Activated CD4-positive, alpha-beta T cell treated with anti-CD3 and anti-CD28 coated beads, Interleukin-2, amount 10 ng/mL, durations not matched to agents 24 days and 14 days (primary cell): ENCODE measurements around the gene LEUTX. TPM values are rescaled to one million over a fixed set of nuclear protein-coding genes. Genes with fewer than 3 reads are reported as not detected.

ENCODE experiments used
- DNase-seq: peaks from one replicate; pipeline ENCODE4 v3.0.0; 2022
- H3K27ac Mint-ChIP-seq: one replicate; pipeline ENCODE4 v1.8.0; 2022; ENCODE audit warnings: mild to moderate bottlenecking, mixed read lengths
- H3K27me3 Mint-ChIP-seq: one replicate; pipeline ENCODE4 v1.8.0; 2022; ENCODE audit warnings: mixed read lengths
- H3K36me3 Mint-ChIP-seq: one replicate; pipeline ENCODE4 v1.8.0; 2022; ENCODE audit warnings: low read depth, mild to moderate bottlenecking, mixed read lengths
- H3K4me1 Mint-ChIP-seq: one replicate; pipeline ENCODE4 v1.8.0; 2021; ENCODE audit warnings: mixed read lengths
- H3K4me3 Mint-ChIP-seq: one replicate; pipeline ENCODE4 v1.8.0; 2022; ENCODE audit warnings: mild to moderate bottlenecking, moderate library complexity, mixed read lengths
- H3K9me3 Mint-ChIP-seq: one replicate; pipeline ENCODE4 v1.8.0; 2021; ENCODE audit warnings: mixed read lengths
- intact Hi-C: fragments of 100-400 bp; cut with micrococcal nuclease; formaldehyde crosslinking; loops from one replicate; pipeline ENCODE4 v1.15.1; 2023
- total RNA-seq: library from RNA; stranded (reverse); gene quantifications from 2 replicates; pipeline ENCODE4 v1.2.3, GENCODE V29; 2022

The LEUTX gene
- total RNA-seq, 1 donor from 2014 or later = not detected

GRCh38 chr19:39819786-39820185, 41.1 kb downstream of the LEUTX start:
- intact Hi-C loops = no loop called here
- H3K4me3 Mint-ChIP-seq = no peak overlapping the region
- H3K36me3 Mint-ChIP-seq = peaks cover 7% of the 10 kb centered on the region
- H3K9me3 Mint-ChIP-seq = no peaks in the 10 kb centered on the region
- H3K27me3 Mint-ChIP-seq = no peaks in the 10 kb centered on the region
- H3K4me1 Mint-ChIP-seq = peaks cover 8% of the 10 kb centered on the region
- no peak for DNase-seq
- H3K27ac Mint-ChIP-seq = no peak overlapping the region

- DNase-seq = no peak
- Mint-ChIP-seq H3K27ac (no peak overlapping the region), H3K36me3 (peaks cover 7% of the 10 kb centered on the region), H3K4me3 (no peak overlapping the region), H3K27me3 (no peaks in the 10 kb centered on the region), H3K4me1 (peaks cover 10% of the 10 kb centered on the region), H3K9me3 (no peaks in the 10 kb centered on the region)
- intact Hi-C loops = no loop called here
Measured at GRCh38 chr19:39820696-39821095, 42.0 kb downstream of the LEUTX start.

GRCh38 chr19:39823686-39824085, 45.0 kb downstream of the LEUTX start:
- H3K4me1 Mint-ChIP-seq = peaks cover 5% of the 10 kb centered on the region
- no peaks in the 10 kb centered on the region for H3K27me3 Mint-ChIP-seq
- no peak overlapping the region for H3K4me3 Mint-ChIP-seq
- no peak overlapping the region for H3K27ac Mint-ChIP-seq
- H3K9me3 Mint-ChIP-seq = no peaks in the 10 kb centered on the region
- DNase-seq = no peak
- peaks cover 19% of the 10 kb centered on the region for H3K36me3 Mint-ChIP-seq
- intact Hi-C loops = loop anchor here (1.0 to 2.0 kb wide), 4 partner anchors 11 to 148 kb away; partner anchors contain the start of genes DYRK1B, FBL and PSMC4

- intact Hi-C loops = loop anchor here (1.0 to 2.0 kb wide), 4 partner anchors 10 to 147 kb away; partner anchors contain the start of genes DYRK1B, FBL and PSMC4
- H3K27me3 Mint-ChIP-seq = no peaks in the 10 kb centered on the region
- H3K4me1 Mint-ChIP-seq = peaks cover 5% of the 10 kb centered on the region
- DNase-seq = peak; percentile 96
- H3K36me3 Mint-ChIP-seq = peaks cover 21% of the 10 kb centered on the region
- H3K27ac Mint-ChIP-seq = no peak overlapping the region
- no peaks in the 10 kb centered on the region for H3K9me3 Mint-ChIP-seq
- H3K4me3 Mint-ChIP-seq = no peak overlapping the region
Measured at GRCh38 chr19:39824143-39825092, 45.8 kb downstream of the LEUTX start.

- H3K27ac Mint-ChIP-seq = no peak overlapping the region
- peaks cover 5% of the 10 kb centered on the region for H3K4me1 Mint-ChIP-seq
- peaks cover 23% of the 10 kb centered on the region for H3K36me3 Mint-ChIP-seq
- intact Hi-C loops = loop anchor here (2.0 kb wide), 1 partner anchor 32 kb away; no protein-coding TSS in a partner anchor
- no peak overlapping the region for H3K4me3 Mint-ChIP-seq
- no peaks in the 10 kb centered on the region for H3K9me3 Mint-ChIP-seq
- no peaks in the 10 kb centered on the region for H3K27me3 Mint-ChIP-seq
- DNase-seq = no peak
Measured at GRCh38 chr19:39825093-39825463, 46.4 kb downstream of the LEUTX start.

- no peaks in the 10 kb centered on the region for H3K9me3 Mint-ChIP-seq
- H3K27me3 Mint-ChIP-seq = no peaks in the 10 kb centered on the region
- H3K27ac Mint-ChIP-seq = no peak overlapping the region
- peaks cover 26% of the 10 kb centered on the region for H3K36me3 Mint-ChIP-seq
- no peak overlapping the region for H3K4me3 Mint-ChIP-seq
- intact Hi-C loops = loop anchor here (2.0 kb wide), 1 partner anchor 33 kb away; no protein-coding TSS in a partner anchor
- no peak for DNase-seq
- peaks cover 5% of the 10 kb centered on the region for H3K4me1 Mint-ChIP-seq
Measured at GRCh38 chr19:39825531-39826076, 47.0 kb downstream of the LEUTX start.

- intact Hi-C loops = no loop called here
- DNase-seq = no peak
- Mint-ChIP-seq H3K4me3 (no peak overlapping the region), H3K27me3 (no peaks in the 10 kb centered on the region), H3K9me3 (no peaks in the 10 kb centered on the region), H3K27ac (no peak overlapping the region), H3K36me3 (peaks cover 35% of the 10 kb centered on the region), H3K4me1 (peaks cover 10% of the 10 kb centered on the region)
Measured at GRCh38 chr19:39826311-39826945, 47.8 kb downstream of the LEUTX start.

GRCh38 chr19:39827216-39827615, 48.6 kb downstream of the LEUTX start:
- Mint-ChIP-seq H3K27me3 (no peaks in the 10 kb centered on the region), H3K9me3 (no peaks in the 10 kb centered on the region), H3K4me1 (peaks cover 14% of the 10 kb centered on the region), H3K27ac (no peak overlapping the region), H3K4me3 (no peak overlapping the region), H3K36me3 (peaks cover 36% of the 10 kb centered on the region)
- no peak for DNase-seq
- intact Hi-C loops = no loop called here

- Mint-ChIP-seq H3K27ac (no peak overlapping the region), H3K9me3 (no peaks in the 10 kb centered on the region), H3K4me3 (no peak overlapping the region), H3K4me1 (peaks cover 22% of the 10 kb centered on the region), H3K27me3 (no peaks in the 10 kb centered on the region), H3K36me3 (peaks cover 41% of the 10 kb centered on the region)
- no peak for DNase-seq
- intact Hi-C loops = no loop called here
Measured at GRCh38 chr19:39828015-39828653, 49.5 kb downstream of the LEUTX start.

GRCh38 chr19:39828654-39829032, 50.0 kb downstream of the LEUTX start:
- DNase-seq = no peak
- peaks cover 41% of the 10 kb centered on the region for H3K36me3 Mint-ChIP-seq
- no peak overlapping the region for H3K4me3 Mint-ChIP-seq
- no peaks in the 10 kb centered on the region for H3K27me3 Mint-ChIP-seq
- no peak overlapping the region for H3K27ac Mint-ChIP-seq
- no peaks in the 10 kb centered on the region for H3K9me3 Mint-ChIP-seq
- intact Hi-C loops = no loop called here
- peaks cover 22% of the 10 kb centered on the region for H3K4me1 Mint-ChIP-seq

GRCh38 chr19:39829702-39830275, 51.1 kb downstream of the LEUTX start:
- intact Hi-C loops = loop anchor here (5.0 kb wide), 2 partner anchors 382 to 1182 kb away; partner anchors contain the start of genes ACTN4 and SUPT5H
- Mint-ChIP-seq H3K27me3 (peaks cover 2% of the 10 kb centered on the region), H3K4me1 (peaks cover 31% of the 10 kb centered on the region), H3K9me3 (no peaks in the 10 kb centered on the region), H3K4me3 (no peak overlapping the region), H3K36me3 (peaks cover 50% of the 10 kb centered on the region), H3K27ac (no peak overlapping the region)
- no peak for DNase-seq

GRCh38 chr19:39830406-39830805, 51.8 kb downstream of the LEUTX start:
- Mint-ChIP-seq H3K9me3 (no peaks in the 10 kb centered on the region), H3K27me3 (peaks cover 2% of the 10 kb centered on the region), H3K27ac (no peak overlapping the region), H3K4me1 (peaks cover 30% of the 10 kb centered on the region), H3K36me3 (peaks cover 53% of the 10 kb centered on the region), H3K4me3 (no peak overlapping the region)
- intact Hi-C loops = loop anchor here (5.0 kb wide), 2 partner anchors 383 to 1183 kb away; partner anchors contain the start of genes ACTN4 and SUPT5H
- no peak for DNase-seq

- Mint-ChIP-seq H3K4me3 (no peak overlapping the region), H3K9me3 (no peaks in the 10 kb centered on the region), H3K4me1 (peaks cover 30% of the 10 kb centered on the region), H3K27me3 (peaks cover 2% of the 10 kb centered on the region), H3K36me3 (peaks cover 55% of the 10 kb centered on the region), H3K27ac (peak overlapping the region; percentile 20)
- no peak for DNase-seq
- intact Hi-C loops = loop anchor here (5.0 kb wide), 2 partner anchors 384 to 1184 kb away; partner anchors contain the start of genes ACTN4 and SUPT5H
Measured at GRCh38 chr19:39830847-39831246, 52.2 kb downstream of the LEUTX start.
